PC-9 (cell line): ENCODE results near the gene ATP11A.

Experiments used
- CTCF ChIP-seq: fragments of 200-600 bp; sonication (generic); conservative IDR thresholded peaks from 2 replicates; pipeline ENCODE4 v1.6.1; 2017; ENCODE audit warnings: mixed run types, antibody characterized with exemption, mild to moderate bottlenecking, moderate library complexity
- EZH2 ChIP-seq: fragments of 200-600 bp; sonication (generic); IDR thresholded peaks from 2 replicates; pipeline ENCODE4 v1.8.0; 2017; ENCODE audit warnings: antibody characterized with exemption, low read depth

GRCh38 chr13:112720251-112720650 is 30.4 kb downstream of the ATP11A start:
- TF ChIP-seq CTCF (no peak), EZH2 (no peak)
